ENCODE results near the gene LNX1. TPM values are rescaled to one million over a fixed set of nuclear protein-coding genes. Genes with fewer than 3 reads are reported as not detected.
"Not testable (repeated sequence)": the region's sequence is repeated elsewhere in the genome, so short reads cannot be mapped to it uniquely, and the experiment has no call there.

Gene LNX1
- total RNA-seq, 1 donor from 2014 or later: 11.8 TPM

DNA sequence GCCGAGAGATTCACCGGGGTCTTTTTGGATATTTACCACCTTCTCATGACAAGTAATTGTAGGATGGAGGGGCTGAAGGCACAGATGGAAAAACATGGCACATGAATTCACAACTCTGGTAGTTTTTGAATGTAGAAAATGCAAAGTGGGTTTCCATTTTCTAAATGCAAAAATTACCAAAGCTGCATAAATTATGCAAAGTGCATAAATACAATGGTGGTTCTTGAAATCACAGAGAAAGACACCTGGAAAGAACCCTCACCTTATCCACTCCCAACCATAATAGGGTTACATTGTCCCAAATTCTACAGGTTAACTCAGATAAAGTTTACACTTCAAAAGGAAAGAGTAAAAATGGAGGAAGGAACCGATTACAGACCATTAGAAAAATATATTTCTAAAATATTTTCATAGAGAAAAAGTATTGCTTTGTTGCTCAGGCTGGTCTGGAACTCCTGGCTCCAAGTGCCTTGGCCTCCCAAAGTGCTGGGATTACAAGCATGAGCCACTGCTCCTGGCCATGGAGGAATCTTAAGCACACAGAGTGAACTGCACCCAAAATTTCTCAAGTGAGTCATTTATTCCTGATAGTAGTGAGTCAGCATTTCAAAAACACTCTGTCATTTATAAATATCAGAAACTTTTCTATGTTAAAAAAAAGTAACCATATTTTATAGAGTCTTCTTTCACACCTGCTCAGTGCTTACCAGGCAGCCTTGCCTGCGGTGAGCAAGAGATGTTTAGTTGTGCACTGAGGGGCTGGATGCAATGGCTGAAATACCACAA, 112.4 kb downstream of the LNX1 start:
- intact Hi-C loops (cut with DNase I): no loop called here
- Histone ChIP-seq H3K27ac (no peak overlapping the region), H3K9me3 (no peaks in the 10 kb centered on the region), H3K27me3 (no peaks in the 10 kb centered on the region), H3K4me1 (no peaks in the 10 kb centered on the region), H3K36me3 (no peaks in the 10 kb centered on the region), H3K4me3 (no peak overlapping the region)
- no peak for TF ChIP-seq POLR2AphosphoS5 (IDR thresholded peaks at IDR 0.05; ENCODE audit: insufficient read depth in 1 of 2, low read depth in 1 of 2)
- TF ChIP-seq POLR2A (IDR thresholded peaks at IDR 0.05): no peak
- TF ChIP-seq CTCF (IDR thresholded peaks at IDR 0.05): no peak
- DNase-seq (ENCODE audit: extremely low spot score in 2 of 2): no peak

GRCh38 chr4:53477636-53478035, 113.7 kb downstream of the LNX1 start:
- intact Hi-C loops (cut with DNase I): no loop called here
- H3K27me3 ChIP-seq: no peaks in the 10 kb centered on the region
- no peaks in the 10 kb centered on the region for H3K36me3 ChIP-seq
- TF ChIP-seq CTCF (IDR thresholded peaks at IDR 0.05): no peak
- no peak for TF ChIP-seq POLR2AphosphoS5 (IDR thresholded peaks at IDR 0.05; ENCODE audit: insufficient read depth in 1 of 2, low read depth in 1 of 2)
- TF ChIP-seq POLR2A (IDR thresholded peaks at IDR 0.05): no peak
- H3K4me1 ChIP-seq: no peaks in the 10 kb centered on the region
- no peak overlapping the region for H3K27ac ChIP-seq
- H3K4me3 ChIP-seq: no peak overlapping the region
- H3K9me3 ChIP-seq: no peaks in the 10 kb centered on the region
- DNase-seq (ENCODE audit: extremely low spot score in 2 of 2): no peak

- H3K36me3 ChIP-seq: no peaks in the 10 kb centered on the region
- intact Hi-C loops (cut with DNase I): no loop called here
- H3K27me3 ChIP-seq: no peaks in the 10 kb centered on the region
- H3K9me3 ChIP-seq: no peaks in the 10 kb centered on the region
- DNase-seq (ENCODE audit: extremely low spot score in 2 of 2): no peak
- peak overlapping the region; percentile 68 for H3K27ac ChIP-seq
- no peak for TF ChIP-seq POLR2AphosphoS5 (IDR thresholded peaks at IDR 0.05; ENCODE audit: insufficient read depth in 1 of 2, low read depth in 1 of 2)
- TF ChIP-seq CTCF (IDR thresholded peaks at IDR 0.05): no peak
- no peak for TF ChIP-seq POLR2A (IDR thresholded peaks at IDR 0.05)
- no peaks in the 10 kb centered on the region for H3K4me1 ChIP-seq
- H3K4me3 ChIP-seq: no peak overlapping the region
Observed at GRCh38 chr4:53477038-53477565, 114.2 kb downstream of the LNX1 start.

- Histone ChIP-seq H3K27me3 (no peaks in the 10 kb centered on the region), H3K4me3 (no peak overlapping the region), H3K9me3 (no peaks in the 10 kb centered on the region), H3K27ac (peak overlapping the region; percentile 68), H3K36me3 (no peaks in the 10 kb centered on the region), H3K4me1 (no peaks in the 10 kb centered on the region)
- intact Hi-C loops (cut with DNase I): no loop called here
- no peak for TF ChIP-seq POLR2AphosphoS5 (IDR thresholded peaks at IDR 0.05; ENCODE audit: insufficient read depth in 1 of 2, low read depth in 1 of 2)
- no peak for TF ChIP-seq CTCF (IDR thresholded peaks at IDR 0.05)
- no peak for TF ChIP-seq POLR2A (IDR thresholded peaks at IDR 0.05)
- DNase-seq (ENCODE audit: extremely low spot score in 2 of 2): no peak
Observed at GRCh38 chr4:53476232-53477037, 114.9 kb downstream of the LNX1 start.

DNA sequence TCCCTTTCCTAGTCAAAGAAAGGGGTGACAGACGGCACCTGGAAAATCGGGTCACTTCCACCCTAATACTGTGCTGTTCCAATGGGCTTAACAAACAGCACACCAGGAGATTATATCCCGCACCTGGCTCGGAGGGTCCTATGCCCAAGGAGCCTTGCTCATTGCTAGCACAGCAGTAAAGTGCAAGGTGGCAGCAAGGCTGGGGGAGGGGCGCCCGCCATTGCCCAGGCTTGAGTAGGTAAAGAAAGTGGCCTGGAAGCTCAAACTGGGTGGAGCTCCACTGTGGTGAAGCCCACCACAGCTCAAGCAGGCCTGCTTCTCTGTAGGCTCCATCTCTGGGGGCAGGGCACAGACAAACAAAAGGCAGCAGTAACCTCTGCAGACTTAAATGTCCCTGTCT, 124.7 kb downstream of the LNX1 start:
- H3K4me1 ChIP-seq; H3K9me3 ChIP-seq; H3K27ac ChIP-seq; intact Hi-C loops (cut with DNase I); H3K27me3 ChIP-seq; DNase-seq (ENCODE audit: extremely low spot score in 2 of 2); H3K4me3 ChIP-seq: not testable (repeated sequence)
- H3K36me3 ChIP-seq: peaks cover 0 to 15% of the 10 kb centered on the region in 2 donors

Data from vagina (tissue), 2 donors.